GM18873 (cell line): ENCODE data around the gene PID1.
"Not testable (repeated sequence)": the region's sequence is repeated elsewhere in the genome, so short reads cannot be mapped to it uniquely, and the experiment has no call there.

Source experiments
- ATAC-seq: cut with Tn5 transposase; IDR thresholded peaks from one replicate; pipeline ENCODE4 v1.9.1; 2021; ENCODE audit warnings: mild to moderate bottlenecking, moderate library complexity, moderate number of reproducible peaks; ENCODE audit not compliant: unreplicated experiment, low FRiP score

PID1 gene

DNA sequence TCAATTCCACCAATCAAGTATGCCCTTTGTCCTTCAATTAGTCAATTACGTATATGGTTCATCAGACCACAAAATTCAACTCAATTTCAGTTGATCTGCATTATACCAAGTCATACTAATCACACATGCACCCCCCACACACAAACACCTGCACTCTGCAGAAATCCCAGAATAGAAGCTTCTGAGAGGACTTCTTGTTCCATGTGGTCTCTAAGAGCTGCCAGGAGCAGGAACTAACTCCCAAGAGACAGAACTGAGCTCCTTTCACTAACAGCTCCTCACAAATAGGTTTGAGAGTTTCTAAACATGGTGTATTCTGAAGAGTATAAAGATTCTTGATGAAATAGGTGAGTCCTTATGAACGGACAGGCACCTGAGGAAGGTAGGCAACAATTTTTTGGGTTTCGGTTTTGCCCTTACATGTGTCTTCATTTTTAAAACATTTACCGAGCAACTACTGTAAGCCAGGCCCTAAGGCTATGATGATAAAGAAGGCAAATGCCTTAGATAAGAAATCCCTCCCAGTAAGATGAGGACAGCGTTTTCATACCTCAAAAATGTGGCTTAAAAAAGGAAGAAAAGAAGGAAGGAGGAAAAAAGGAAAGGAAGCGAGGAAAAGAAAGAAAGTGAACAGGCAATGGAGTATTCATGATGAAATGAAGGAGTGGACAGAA, 183.1 kb downstream of the PID1 start:
- no peak for ATAC-seq

GRCh38 chr2:229087267-229087666, 183.8 kb downstream of the PID1 start:
- ATAC-seq: no peak

- no peak for ATAC-seq
Measured at GRCh38 chr2:229085439-229085838, 185.6 kb downstream of the PID1 start.

DNA sequence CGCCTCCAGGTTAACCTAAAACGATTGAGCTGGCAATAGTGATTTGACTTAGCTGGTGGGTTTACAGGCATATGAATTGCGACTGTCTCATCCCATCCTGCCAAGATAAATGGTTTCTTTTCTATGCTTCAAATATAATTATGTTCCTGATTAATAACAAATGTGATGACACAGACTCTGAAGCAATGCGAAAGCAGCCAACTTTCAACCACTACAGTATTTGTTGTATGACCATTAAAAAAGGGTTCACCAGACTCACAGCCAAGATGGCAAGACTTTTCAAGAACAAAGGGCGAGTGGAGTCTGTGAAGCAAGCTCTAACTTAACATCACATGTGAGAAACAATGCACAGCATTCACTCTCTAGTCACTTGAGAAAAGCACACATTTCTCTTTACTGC, 186.6 kb downstream of the PID1 start:
- no peak for ATAC-seq

- no peak for ATAC-seq
Measured at GRCh38 chr2:229083606-229084340, 187.3 kb downstream of the PID1 start.

- ATAC-seq: no peak
Measured at GRCh38 chr2:229081411-229081810, 189.7 kb downstream of the PID1 start.

DNA sequence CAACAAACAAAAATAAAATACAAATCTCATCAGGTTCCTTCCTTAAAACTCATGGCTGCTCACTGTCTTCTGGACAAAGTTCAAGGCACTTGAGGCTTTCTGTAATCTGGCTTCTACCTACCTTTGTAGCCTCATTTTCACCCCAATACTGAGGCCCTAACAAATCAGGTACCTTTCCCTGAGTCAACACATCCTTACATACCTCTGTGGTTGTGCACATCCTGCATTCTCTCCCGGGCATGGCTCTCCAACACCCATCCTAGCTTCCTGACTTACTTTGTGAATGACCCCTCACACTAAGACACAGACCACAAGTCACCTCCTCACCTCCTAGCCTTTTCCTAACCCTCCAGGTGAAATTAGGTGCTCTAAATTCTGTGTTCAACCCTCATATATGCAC, 190.9 kb downstream of the PID1 start:
- ATAC-seq: no peak

GRCh38 chr2:229076886-229077285, 194.2 kb downstream of the PID1 start:
- not testable (repeated sequence) for ATAC-seq

DNA sequence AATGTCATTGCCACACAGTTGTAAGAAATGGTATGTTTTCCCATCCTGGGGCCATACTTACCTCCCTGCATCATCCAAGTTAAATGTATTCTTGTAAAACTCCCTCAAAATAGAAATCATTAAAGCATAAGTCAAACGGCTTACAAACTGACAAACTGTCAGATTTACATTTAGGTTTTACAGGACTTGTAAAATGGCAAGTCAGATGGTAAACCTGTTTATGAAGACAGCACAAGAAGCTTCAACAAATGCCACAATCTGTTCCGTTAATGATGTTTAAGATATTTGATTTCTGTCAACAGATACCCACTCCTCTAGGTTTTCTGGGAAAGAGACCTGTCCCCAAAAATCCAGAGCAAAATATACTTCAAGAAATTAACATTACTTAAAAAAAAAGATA, 197.2 kb downstream of the PID1 start:
- ATAC-seq: no peak

- ATAC-seq: no peak
Measured at GRCh38 chr2:229071292-229071976, 199.7 kb downstream of the PID1 start.

DNA sequence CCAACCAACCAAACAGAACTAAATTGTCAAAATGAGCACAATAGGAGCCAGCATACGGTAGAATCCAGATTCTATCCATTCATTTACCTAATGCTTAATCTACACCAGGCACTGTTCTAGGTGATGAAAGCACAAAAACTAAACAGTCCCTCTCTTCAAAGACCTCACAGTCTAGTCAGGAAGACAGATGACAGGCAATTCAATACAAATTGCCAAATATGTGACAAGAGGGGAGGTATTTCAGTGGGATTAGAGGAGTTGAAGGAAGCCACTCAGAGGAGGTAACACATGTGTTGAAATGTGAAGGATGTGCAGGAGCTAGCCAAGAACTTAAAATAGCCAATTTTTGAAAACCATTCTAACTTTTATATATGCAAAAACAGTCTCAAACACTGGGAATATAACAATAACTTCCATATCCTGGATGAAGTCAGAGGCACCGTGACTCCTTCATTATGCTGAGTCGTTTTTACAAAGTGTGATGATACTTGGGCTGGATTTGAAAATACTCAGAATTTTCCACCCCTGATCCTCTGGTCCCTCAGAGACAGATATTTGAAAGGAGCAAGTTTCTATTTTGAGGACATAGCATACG, 204.9 kb downstream of the PID1 start:
- ATAC-seq: no peak

GRCh38 chr2:229064749-229065148, 206.3 kb downstream of the PID1 start:
- no peak for ATAC-seq

DNA sequence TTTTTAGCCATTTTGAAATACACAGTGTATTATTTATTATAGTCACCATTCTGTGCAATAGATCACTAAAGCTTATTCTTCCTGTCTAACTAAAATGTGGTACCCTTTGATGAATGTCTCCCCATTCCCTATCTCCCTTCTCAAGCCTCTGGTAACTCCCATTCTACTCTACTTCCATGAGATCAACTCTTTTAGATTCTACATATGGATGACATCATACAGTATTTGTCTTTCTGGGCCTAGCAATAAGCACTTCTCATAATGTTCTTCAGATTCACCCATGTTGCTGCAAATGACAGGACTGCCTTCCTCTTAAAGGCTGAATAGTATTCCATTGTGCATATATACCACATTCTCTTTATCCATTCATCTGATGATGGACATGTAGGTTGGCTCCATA, 210.9 kb downstream of the PID1 start:
- ATAC-seq: no peak

GRCh38 chr2:229059331-229060033, 211.6 kb downstream of the PID1 start:
- no peak for ATAC-seq

DNA sequence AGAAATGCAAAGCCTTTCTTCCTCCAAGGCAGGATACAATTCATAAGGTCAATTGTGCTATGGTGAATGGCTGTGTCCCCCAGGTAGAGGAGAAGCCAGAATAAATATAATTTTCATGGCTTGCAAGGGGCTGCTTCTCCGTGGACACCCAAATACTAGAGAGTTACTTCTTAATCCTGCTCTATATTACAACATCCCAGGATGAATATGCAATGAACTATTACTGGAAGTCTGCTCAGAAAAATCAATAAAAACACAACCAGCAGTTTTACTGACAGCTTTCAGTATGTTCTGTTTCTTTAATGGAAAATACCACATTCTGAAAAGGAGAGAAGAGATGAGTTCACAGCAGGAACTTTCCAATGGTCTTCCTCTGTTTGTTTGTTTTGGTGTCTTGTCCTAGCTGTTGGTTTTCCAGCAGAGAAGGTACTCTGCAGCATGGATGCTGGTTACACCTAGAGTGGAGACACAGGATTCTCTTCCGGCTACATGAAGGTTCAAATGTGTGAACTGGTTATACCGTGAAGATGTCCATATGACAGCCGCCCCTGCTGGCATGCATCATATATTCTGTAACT, 213.0 kb downstream of the PID1 start:
- no peak for ATAC-seq

GRCh38 chr2:229054311-229054710, 216.8 kb downstream of the PID1 start:
- ATAC-seq: no peak

DNA sequence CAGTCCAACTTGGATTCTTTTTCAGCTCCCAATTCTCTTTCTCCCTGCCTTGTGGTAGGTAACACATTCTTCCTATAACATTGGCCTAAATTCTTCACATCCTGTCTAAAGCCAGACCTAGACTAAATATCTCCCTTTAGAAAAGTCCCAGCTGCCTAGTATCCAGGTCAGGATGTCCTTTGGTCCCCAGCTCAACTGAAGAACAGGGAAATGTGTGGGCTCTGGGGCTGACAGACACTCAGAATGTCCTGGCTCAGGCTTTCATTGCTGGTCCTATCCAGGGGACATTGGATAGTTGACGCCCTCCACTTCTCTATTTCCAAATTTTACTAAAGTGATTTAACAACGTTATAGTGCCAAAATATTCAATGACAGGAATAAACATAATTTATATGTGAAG, 219.3 kb downstream of the PID1 start:
- ATAC-seq: no peak

DNA sequence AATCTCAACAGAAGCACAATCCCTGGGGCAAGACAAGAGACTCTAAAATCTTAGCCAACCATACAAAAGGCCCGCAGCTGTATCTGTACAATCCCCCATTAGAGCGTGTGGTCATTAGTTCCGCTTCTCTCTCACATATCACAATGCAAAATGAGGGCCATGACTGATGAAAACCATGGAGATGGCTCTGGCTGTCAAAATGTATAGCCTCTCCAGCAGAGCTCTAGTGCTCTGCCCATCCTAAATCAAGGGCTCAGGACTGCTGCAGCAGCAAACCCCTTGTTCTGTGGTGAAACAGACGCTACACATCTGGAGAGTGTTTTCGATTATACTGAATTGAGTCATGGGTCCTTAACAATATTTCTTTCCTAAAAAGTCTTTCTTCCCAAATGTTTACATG, 221.0 kb downstream of the PID1 start:
- no peak for ATAC-seq

DNA sequence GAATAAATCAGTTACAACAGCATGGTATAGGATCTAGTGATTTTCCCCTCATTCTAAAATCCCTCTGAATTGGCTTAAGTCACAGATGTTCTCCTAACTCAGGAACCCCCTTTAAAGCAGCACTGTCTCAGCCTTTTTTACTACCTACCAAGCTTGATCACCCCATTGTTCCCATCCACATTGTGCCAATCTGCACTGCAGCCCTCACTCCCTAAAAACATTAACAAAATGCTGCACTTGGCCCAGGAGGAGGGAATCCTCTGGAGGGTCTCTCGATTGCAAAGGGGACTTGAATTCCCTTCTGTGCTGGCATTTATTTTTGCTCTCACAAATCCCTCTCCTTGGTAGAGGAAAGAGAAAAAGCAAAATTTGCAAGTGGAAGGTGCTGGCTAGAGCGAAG, 223.0 kb downstream of the PID1 start:
- ATAC-seq: no peak

- no peak for ATAC-seq
Measured at GRCh38 chr2:229045671-229046070, 225.4 kb downstream of the PID1 start.
